ENCODE data around the gene ASPA. TPM values are rescaled to one million over a fixed set of nuclear protein-coding genes. Genes with fewer than 3 reads are reported as not detected.

ASPA gene
- total RNA-seq, 1 donor from 2014 or later: not detected

DNA sequence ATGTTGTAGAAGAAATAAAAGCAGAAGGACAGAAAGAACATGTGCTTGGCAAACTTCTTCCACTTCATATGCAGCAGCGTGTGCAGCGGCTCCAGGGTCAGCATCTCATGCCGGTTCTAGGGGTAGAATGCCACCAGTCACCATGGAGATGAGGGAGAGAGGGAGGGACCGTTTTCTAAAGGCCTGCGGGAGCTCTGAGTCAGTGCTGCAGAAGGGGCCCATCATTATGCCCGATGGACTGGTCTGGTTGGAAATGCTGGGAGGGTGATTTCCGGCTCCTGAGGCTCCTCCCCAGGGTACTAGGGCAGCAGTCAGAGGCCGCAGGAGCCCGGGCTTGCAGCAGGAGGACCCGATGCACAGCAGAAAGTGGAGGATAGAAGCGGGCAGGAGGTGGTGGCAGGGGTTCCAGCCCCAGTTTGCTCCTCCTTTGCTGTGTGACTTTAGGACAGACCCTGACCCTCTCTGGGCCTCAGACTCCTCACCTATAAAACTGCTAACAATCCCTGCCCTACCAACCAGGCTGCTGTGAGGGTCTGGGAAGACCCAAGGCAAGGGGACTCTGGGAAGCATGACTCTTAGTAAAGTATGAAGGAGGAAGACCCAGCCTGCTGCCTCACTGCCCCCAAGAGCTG lies 53.2 kb downstream of the ASPA start:
- peak overlapping the region; percentile 49 for H3K4me2 ChIP-seq (ENCODE audit: low read length)
- no peak overlapping the region for H3K4me3 ChIP-seq (ENCODE audit: insufficient read depth, low read depth, low read length)
- H3K4me1 ChIP-seq (ENCODE audit: insufficient read depth, low read length): peaks cover 6% of the 10 kb centered on the region
- H3K36me3 Mint-ChIP-seq (ENCODE audit: low read depth, unreplicated experiment): no peaks in the 10 kb centered on the region
- no peaks in the 10 kb centered on the region for H3K4me1 Mint-ChIP-seq (ENCODE audit: low read depth, unreplicated experiment)
- H3K4me3 Mint-ChIP-seq (ENCODE audit: unreplicated experiment): no peak overlapping the region
- TF ChIP-seq EZH2 (IDR thresholded peaks at IDR 0.05; ENCODE audit: insufficient read depth, low read length): no peak
- TF ChIP-seq, protein P1, sequence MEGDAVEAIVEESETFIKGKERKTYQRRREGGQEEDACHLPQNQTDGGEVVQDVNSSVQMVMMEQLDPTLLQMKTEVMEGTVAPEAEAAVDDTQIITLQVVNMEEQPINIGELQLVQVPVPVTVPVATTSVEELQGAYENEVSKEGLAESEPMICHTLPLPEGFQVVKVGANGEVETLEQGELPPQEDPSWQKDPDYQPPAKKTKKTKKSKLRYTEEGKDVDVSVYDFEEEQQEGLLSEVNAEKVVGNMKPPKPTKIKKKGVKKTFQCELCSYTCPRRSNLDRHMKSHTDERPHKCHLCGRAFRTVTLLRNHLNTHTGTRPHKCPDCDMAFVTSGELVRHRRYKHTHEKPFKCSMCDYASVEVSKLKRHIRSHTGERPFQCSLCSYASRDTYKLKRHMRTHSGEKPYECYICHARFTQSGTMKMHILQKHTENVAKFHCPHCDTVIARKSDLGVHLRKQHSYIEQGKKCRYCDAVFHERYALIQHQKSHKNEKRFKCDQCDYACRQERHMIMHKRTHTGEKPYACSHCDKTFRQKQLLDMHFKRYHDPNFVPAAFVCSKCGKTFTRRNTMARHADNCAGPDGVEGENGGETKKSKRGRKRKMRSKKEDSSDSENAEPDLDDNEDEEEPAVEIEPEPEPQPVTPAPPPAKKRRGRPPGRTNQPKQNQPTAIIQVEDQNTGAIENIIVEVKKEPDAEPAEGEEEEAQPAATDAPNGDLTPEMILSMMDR (IDR thresholded peaks at IDR 0.05; ENCODE audit: insufficient read depth, low read depth, low read length): no peak
- peaks cover 1% of the 10 kb centered on the region for H3K9me3 Mint-ChIP-seq (ENCODE audit: unreplicated experiment)
- no peak for FAIRE-seq
- peak overlapping the region; percentile 9 for H2AFZ ChIP-seq (ENCODE audit: low read depth, low read length)
- peaks cover 6% of the 10 kb centered on the region for H3K27me3 Mint-ChIP-seq (ENCODE audit: low read depth, unreplicated experiment)
- no peaks in the 10 kb centered on the region for H3K27me3 ChIP-seq (ENCODE audit: insufficient read depth, low read length)
- no peak overlapping the region for H3K27ac ChIP-seq (ENCODE audit: low read depth, low read length)
- H3K36me3 ChIP-seq (ENCODE audit: insufficient read depth, low read length): no peaks in the 10 kb centered on the region
- H3K27ac Mint-ChIP-seq (ENCODE audit: unreplicated experiment): no peak overlapping the region
- no peak overlapping the region for H3K9ac ChIP-seq (ENCODE audit: low read length)
- H4K20me1 ChIP-seq (ENCODE audit: insufficient read depth, low read length): no peaks in the 10 kb centered on the region
- no peaks in the 10 kb centered on the region for H3K79me2 ChIP-seq (ENCODE audit: insufficient read depth, low read length)
- H3K9me3 ChIP-seq (ENCODE audit: insufficient read depth, low read depth, low read length): no peaks in the 10 kb centered on the region
- peak; percentile 18 for DNase-seq (ENCODE audit: low read depth)

- DNase-seq (ENCODE audit: low read depth) (peak; percentile 31), FAIRE-seq (no peak)
- no peak overlapping the region for H3K4me2 ChIP-seq (ENCODE audit: low read length)
- H3K36me3 ChIP-seq (ENCODE audit: insufficient read depth, low read length): no peaks in the 10 kb centered on the region
- no peaks in the 10 kb centered on the region for H3K27me3 ChIP-seq (ENCODE audit: insufficient read depth, low read length)
- H3K4me1 ChIP-seq (ENCODE audit: insufficient read depth, low read length): peaks cover 6% of the 10 kb centered on the region
- H4K20me1 ChIP-seq (ENCODE audit: insufficient read depth, low read length): no peaks in the 10 kb centered on the region
- TF ChIP-seq EZH2 (IDR thresholded peaks at IDR 0.05; ENCODE audit: insufficient read depth, low read length): no peak
- TF ChIP-seq, protein P1 (IDR thresholded peaks at IDR 0.05; ENCODE audit: insufficient read depth, low read depth, low read length): no peak
- H3K9me3 Mint-ChIP-seq (ENCODE audit: unreplicated experiment): peaks cover 3% of the 10 kb centered on the region
- no peaks in the 10 kb centered on the region for H3K4me1 Mint-ChIP-seq (ENCODE audit: low read depth, unreplicated experiment)
- H3K27ac Mint-ChIP-seq (ENCODE audit: unreplicated experiment): no peak overlapping the region
- peaks cover 6% of the 10 kb centered on the region for H3K27me3 Mint-ChIP-seq (ENCODE audit: low read depth, unreplicated experiment)
- H3K9me3 ChIP-seq (ENCODE audit: insufficient read depth, low read depth, low read length): no peaks in the 10 kb centered on the region
- no peak overlapping the region for H3K4me3 Mint-ChIP-seq (ENCODE audit: unreplicated experiment)
- no peak overlapping the region for H3K4me3 ChIP-seq (ENCODE audit: insufficient read depth, low read depth, low read length)
- H3K9ac ChIP-seq (ENCODE audit: low read length): no peak overlapping the region
- no peaks in the 10 kb centered on the region for H3K36me3 Mint-ChIP-seq (ENCODE audit: low read depth, unreplicated experiment)
- no peaks in the 10 kb centered on the region for H3K79me2 ChIP-seq (ENCODE audit: insufficient read depth, low read length)
- peak overlapping the region; percentile 52 for H2AFZ ChIP-seq (ENCODE audit: low read depth, low read length)
- no peak overlapping the region for H3K27ac ChIP-seq (ENCODE audit: low read depth, low read length)
Observed at GRCh38 chr17:3529817-3530741, 54.3 kb downstream of the ASPA start.
